Measurements from ENCODE around the gene SH3D19.

The SH3D19 gene

DNA sequence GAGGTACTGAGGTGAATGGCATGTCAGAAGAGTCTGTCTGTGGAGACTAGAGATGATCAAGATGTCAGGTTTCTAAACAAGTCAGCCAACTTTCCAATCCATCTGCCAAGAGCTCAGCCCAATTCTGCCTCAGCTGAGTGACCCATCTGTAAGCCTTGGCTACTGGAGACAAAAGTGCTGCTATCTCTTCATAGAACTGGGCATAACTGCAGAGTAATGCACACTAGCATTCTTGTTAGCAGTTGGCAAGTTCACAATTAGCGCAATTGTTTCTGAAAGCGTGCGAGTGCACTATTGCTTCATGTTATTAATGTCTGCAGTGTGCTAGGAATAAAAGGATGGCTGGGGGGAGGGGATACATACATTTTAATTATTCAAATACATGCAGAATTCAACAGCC, 32.9 kb upstream of the SH3D19 start:
- H3K4me3 ChIP-seq (ENCODE audit: low read depth, low read length): no peak overlapping the region
- in situ Hi-C loops (cut with HindIII; ENCODE audit: low sequenced_read_pairs): no loop called here
- TF ChIP-seq, protein P1, sequence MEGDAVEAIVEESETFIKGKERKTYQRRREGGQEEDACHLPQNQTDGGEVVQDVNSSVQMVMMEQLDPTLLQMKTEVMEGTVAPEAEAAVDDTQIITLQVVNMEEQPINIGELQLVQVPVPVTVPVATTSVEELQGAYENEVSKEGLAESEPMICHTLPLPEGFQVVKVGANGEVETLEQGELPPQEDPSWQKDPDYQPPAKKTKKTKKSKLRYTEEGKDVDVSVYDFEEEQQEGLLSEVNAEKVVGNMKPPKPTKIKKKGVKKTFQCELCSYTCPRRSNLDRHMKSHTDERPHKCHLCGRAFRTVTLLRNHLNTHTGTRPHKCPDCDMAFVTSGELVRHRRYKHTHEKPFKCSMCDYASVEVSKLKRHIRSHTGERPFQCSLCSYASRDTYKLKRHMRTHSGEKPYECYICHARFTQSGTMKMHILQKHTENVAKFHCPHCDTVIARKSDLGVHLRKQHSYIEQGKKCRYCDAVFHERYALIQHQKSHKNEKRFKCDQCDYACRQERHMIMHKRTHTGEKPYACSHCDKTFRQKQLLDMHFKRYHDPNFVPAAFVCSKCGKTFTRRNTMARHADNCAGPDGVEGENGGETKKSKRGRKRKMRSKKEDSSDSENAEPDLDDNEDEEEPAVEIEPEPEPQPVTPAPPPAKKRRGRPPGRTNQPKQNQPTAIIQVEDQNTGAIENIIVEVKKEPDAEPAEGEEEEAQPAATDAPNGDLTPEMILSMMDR (IDR thresholded peaks at IDR 0.05; ENCODE audit: low read depth, low read length, missing control alignments): no peak

GRCh38 chr4:151356510-151356909, 31.1 kb upstream of the SH3D19 start:
- no peak overlapping the region for H3K4me3 ChIP-seq (ENCODE audit: low read depth, low read length)
- DNase-seq (ENCODE audit: low read depth): no peak
- in situ Hi-C loops (cut with HindIII; ENCODE audit: low sequenced_read_pairs): no loop called here
- TF ChIP-seq, protein P1 (IDR thresholded peaks at IDR 0.05; ENCODE audit: low read depth, low read length, missing control alignments): no peak

More for the DNA sequence above, 32.9 kb upstream of the SH3D19 start:
- no peak for DNase-seq (ENCODE audit: low read depth)

DNA sequence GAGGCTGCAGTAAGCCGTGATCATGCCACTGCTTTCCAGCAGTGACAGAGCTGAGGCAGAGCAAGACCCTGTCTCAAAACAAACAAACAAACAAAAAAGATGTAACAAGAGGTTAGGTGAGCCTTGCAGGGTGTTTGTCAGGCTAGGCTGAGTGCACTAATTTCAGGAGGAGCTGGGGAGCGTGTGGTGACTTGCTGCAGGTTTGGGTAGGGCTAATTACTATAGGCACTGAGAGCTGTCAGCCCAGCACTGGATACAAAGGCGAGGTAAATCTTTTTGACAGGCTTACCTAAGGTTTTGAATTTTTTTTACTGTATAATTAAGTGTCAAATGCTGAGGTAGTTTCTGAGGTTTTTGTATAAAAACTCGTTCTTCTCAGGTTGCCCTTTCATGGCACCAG, 29.8 kb upstream of the SH3D19 start:
- TF ChIP-seq, protein P1 (IDR thresholded peaks at IDR 0.05; ENCODE audit: low read depth, low read length, missing control alignments): no peak
- H3K4me3 ChIP-seq (ENCODE audit: low read depth, low read length): no peak overlapping the region
- in situ Hi-C loops (cut with HindIII; ENCODE audit: low sequenced_read_pairs): no loop called here
- DNase-seq (ENCODE audit: low read depth): no peak

- no peak for DNase-seq (ENCODE audit: low read depth)
- TF ChIP-seq, protein P1 (IDR thresholded peaks at IDR 0.05; ENCODE audit: low read depth, low read length, missing control alignments): no peak
- no peak overlapping the region for H3K4me3 ChIP-seq (ENCODE audit: low read depth, low read length)
- in situ Hi-C loops (cut with HindIII; ENCODE audit: low sequenced_read_pairs): no loop called here
Observed at GRCh38 chr4:151347490-151348235, 22.3 kb upstream of the SH3D19 start.

DNA sequence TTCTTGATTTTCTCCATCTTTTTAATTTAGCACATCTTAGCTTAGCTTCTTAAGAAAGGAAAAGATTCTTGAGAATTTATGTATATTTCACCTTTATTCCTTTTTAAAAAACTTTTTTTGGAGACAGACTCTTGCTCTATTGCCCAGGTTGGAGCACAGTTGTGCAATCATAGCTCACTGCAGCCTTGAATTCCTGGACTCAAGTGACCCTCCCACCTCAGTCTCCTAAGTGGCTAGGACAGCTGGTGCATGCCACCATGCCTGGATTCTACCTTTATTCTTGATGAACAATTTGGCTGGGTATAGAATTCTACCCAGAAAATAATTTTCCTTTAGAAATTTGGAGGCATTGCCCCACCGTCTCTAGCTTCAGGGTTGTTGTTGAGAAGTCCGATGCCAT, 19.5 kb upstream of the SH3D19 start:
- in situ Hi-C loops (cut with HindIII; ENCODE audit: low sequenced_read_pairs): no loop called here
- TF ChIP-seq, protein P1 (IDR thresholded peaks at IDR 0.05; ENCODE audit: low read depth, low read length, missing control alignments): no peak
- no peak for DNase-seq (ENCODE audit: low read depth)
- no peak overlapping the region for H3K4me3 ChIP-seq (ENCODE audit: low read depth, low read length)

- in situ Hi-C loops (cut with HindIII; ENCODE audit: low sequenced_read_pairs): no loop called here
- DNase-seq (ENCODE audit: low read depth): no peak
- TF ChIP-seq, protein P1 (IDR thresholded peaks at IDR 0.05; ENCODE audit: low read depth, low read length, missing control alignments): no peak
- H3K4me3 ChIP-seq (ENCODE audit: low read depth, low read length): no peak overlapping the region
Observed at GRCh38 chr4:151340751-151341385, 15.5 kb upstream of the SH3D19 start.

Measured in astrocyte of the cerebellum (primary cell).